DMS79 treated with DMSO at 0.1 percent for 48 hours (cell line): ENCODE results near the gene NEK9.

Experiments used
- DNase-seq: peaks from one replicate; lab custom pipeline; 2025; lab: John Stamatoyannopoulos, UW

The NEK9 gene

GRCh38 chr14:75032939-75033338, 93.9 kb downstream of the NEK9 start:
- DNase-seq = no peak

- no peak for DNase-seq
These were observed 96.7 kb downstream of the NEK9 start for GRCh38 chr14:75030147-75030546.
